Right renal pelvis (tissue), 4 donors: ENCODE data around the gene B3GNT7. TPM values are rescaled to one million over a fixed set of nuclear protein-coding genes. Genes with fewer than 3 reads are reported as not detected.
"Not testable (repeated sequence)": the region's sequence is repeated elsewhere in the genome, so short reads cannot be mapped to it uniquely, and the experiment has no call there.

Experiments used
- DNase-seq, 4 donors: peaks; one replicate each; pipeline ENCODE4 v3.0.0-alpha.2; 2013; ENCODE audit warnings: low read depth in 4 of 4, low spot score in 3 of 4, missing footprints in 1 of 4
- polyA plus RNA-seq, 4 donors: library from polyadenylated mRNA; unstranded; fragments of 120-200 nt; gene quantifications; one replicate each; pipeline ENCODE4 v1.2.1, GENCODE V29; 2013; ENCODE audit not compliant: insufficient read length in 4 of 4

Gene B3GNT7
- polyA plus RNA-seq, 4 donors: 3.2 to 4.0 (median 3.5) TPM

DNA sequence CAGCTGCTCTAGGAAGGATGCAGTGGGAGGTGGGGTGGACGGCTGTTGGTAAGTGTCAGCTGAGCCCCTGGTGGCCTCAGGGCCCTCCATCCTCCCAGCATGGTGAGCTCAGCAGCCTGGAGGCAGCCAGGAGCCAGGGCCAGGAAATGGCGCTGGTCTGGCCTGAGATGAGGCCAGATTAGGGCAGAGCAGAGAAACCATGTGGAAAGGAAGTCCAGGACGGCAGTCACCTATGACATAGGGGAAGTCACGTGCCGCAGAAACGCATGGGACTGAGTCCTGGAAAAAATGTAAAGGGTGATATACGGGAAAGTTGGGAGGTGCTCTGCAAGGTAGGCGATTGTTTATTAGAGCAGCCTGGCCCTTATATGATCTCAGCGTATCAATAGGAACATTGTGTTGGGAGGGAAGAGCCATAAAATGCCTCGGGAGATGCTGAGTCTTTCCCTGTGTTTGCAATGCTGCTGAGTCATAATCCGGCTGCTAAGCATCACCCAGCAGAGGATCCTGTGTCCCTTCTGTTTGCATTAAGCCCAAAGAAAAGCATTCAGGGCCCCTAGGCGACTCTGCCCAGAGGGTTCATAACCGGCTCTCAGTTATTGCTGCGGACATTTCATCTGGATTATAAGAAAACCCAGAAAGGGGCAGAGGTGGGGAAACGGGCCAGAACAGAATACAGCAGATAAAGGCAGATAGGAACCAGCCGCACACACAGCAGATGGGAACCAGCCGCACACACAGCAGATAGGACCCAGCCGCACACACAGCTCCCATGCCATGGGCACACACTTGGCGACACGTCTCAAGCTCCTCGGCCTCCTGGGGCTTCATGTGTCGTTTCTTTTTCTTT is 30.3 kb upstream of the B3GNT7 start:
- no peak for DNase-seq

GRCh38 chr2:231367178-231367577 is 28.3 kb upstream of the B3GNT7 start:
- DNase-seq: no peak

- no peak for DNase-seq
Observed at GRCh38 chr2:231369580-231370428, 25.7 kb upstream of the B3GNT7 start.

DNA sequence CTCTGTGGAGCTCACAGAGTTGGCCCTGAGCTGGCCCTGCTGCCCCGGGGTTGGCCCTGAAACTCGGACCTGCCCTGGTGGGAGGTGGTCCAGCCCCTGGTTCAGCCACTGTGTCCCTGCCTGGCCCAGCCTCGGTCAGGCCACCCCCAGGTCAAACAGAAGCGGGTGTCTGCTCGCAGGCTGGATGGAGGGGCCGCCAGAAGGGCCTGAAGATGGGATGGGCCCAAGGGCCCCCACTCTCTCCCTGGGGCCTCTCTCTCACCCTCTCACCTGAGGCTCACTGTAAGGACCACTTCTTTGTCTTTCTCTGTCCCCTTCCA is 25.1 kb upstream of the B3GNT7 start:
- DNase-seq: no peak

DNA sequence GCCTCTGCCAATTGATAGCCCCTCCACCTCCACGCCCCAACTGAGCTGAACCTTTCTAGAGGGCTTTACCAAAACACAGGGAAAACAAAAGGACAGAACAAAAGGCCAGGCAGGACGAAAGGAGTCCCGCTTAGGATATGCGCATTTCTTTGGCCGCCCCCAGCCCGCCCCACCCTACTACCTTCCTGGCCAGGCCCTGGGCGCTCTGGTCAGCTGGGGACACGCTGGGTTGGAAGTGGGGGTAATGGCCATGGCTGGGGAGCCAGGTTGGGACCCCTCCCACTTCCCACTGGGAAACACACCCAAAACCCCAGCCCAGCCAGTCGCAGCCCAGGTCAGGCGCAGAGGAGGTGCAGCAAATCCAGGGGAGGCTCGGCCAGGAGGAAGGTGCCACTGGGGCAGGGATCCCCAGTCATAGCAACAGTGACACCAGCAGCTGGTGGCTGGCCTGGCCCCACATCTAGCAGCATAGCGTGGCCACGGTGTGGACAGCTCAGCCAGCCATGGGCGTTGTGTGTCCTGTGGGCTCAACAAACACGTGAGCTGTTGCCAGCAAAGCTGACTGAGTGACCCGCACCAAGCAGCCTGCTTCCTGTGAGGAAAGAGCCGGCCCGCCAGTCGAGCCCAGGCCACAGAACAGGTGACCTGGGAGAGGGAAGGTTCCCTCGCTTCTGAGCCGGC is 24.6 kb upstream of the B3GNT7 start:
- DNase-seq: no peak

- no peak for DNase-seq
Observed at GRCh38 chr2:231371430-231372054, 24.0 kb upstream of the B3GNT7 start.

GRCh38 chr2:231372326-231372725 is 23.2 kb upstream of the B3GNT7 start:
- no peak for DNase-seq

DNA sequence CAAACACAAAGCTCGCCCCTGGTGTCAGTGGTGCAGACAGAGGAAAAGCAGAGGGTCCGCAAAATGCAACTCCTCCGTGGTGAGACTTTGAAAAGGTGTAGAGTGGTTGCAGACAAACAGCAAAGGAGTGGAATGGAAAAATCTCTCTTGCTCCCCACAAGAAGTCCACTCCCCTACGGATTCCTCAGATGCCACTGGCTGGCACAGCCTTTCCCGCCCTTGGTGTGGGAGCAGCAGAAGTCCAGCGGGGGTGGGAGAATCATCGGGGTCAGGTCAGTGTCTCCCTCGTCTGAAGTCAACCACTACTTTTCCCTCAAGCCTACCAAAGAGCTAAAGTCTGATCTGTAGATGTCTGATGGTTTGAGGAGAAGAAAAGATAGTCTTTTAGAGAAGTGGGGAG is 22.3 kb upstream of the B3GNT7 start:
- DNase-seq: no peak

- DNase-seq: no peak
Observed at GRCh38 chr2:231373786-231374349, 21.6 kb upstream of the B3GNT7 start.

DNA sequence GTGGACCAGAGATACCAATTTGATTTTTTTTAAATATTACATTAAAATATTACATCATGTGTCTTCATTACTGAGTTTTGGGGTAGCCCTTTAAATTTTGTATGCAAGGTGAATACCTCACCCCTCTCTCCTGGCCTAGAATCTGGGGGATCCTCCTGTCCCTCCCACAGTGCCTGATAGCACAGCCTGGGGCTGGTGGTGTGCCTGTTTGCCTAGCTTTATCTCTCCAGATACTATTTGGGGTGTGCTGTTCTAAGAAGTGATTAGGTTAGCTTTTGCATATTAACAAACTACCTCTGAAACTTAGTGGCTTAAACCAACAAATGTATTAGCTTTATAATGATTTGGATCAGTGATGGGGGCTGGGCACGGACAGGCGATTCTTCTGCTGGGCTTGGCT is 20.7 kb upstream of the B3GNT7 start:
- no peak for DNase-seq

DNA sequence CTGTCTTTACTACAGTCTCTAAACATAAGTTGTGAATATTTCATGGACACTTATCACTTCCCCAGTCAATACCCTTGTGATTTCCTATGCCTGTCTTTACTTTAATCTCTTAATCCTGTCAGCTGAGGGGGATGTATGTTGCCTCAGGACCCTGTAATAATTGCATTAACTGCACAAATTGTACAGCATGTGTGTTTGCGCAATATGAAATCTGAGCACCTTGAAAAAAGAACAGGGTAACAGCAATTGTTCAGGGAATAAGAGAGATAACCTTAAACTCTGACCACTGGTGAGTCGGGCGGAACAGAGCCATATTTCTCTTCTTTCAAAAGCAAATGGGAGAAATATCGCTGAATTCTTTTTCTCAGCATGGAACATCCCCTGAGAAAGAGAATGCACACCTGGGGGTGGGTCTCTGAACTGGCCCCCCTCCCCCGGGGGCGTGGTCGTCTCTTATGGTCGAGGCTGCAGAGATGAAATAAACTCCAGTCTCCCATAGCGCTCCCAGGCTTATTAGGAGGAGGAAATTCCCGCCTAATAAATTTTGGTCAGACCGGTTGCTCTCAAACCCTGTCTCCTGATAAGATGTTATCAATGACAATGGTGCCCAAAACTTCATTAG is 19.4 kb upstream of the B3GNT7 start:
- not testable (repeated sequence) for DNase-seq

DNA sequence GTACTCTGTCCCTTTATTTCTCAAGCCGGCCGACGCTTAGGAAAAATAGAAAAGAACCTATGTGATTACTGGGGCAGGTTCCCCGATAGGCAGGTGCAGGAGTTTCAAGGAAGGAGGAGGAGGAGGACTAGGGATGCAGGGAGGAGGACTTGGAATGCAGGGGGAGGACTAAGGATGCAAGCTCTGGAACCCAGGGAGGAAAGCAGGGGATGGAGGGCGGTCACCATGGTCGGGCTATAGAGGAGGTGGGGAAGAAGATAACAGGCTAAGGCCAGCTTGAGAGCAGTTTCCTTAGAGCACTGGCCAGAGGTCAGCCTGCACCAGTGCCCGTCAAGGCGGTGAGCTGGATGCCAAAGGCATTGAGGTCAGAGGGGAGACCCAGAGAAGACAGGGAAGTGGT is 18.7 kb upstream of the B3GNT7 start:
- DNase-seq: no peak

DNA sequence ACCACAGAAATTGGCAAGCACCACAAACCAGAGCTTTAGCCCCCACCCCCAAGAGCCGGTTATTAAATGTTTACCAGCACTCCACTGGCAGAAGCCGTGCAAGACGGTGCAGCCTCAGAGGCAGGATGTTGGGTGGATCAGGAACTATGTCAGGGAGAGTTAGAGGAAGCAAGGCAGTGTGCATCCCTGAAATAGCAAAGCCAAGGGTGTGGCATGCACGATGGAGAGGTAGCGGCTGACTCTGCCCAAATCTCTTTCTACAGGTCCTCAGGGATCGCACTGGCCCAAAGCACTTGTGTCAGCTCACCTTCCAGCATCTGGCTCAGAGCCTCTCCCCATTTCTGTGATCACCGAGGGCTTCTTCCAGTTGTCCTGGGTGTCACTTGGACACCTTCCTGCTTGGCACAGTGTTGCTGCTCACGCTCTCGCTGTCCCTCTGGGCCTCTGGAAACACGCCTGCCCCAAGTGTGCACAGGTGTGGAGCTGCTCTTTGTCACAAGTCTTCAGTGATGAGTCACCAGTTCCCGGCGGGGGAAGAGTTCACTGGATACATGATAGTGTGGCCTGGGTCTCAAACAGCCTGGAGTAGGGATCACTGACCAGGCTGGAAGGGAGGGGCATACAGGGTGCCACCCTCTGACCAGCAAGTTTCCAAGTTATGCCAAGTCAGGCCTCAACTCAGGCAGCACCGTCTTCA is 17.3 kb upstream of the B3GNT7 start:
- DNase-seq: no peak

DNA sequence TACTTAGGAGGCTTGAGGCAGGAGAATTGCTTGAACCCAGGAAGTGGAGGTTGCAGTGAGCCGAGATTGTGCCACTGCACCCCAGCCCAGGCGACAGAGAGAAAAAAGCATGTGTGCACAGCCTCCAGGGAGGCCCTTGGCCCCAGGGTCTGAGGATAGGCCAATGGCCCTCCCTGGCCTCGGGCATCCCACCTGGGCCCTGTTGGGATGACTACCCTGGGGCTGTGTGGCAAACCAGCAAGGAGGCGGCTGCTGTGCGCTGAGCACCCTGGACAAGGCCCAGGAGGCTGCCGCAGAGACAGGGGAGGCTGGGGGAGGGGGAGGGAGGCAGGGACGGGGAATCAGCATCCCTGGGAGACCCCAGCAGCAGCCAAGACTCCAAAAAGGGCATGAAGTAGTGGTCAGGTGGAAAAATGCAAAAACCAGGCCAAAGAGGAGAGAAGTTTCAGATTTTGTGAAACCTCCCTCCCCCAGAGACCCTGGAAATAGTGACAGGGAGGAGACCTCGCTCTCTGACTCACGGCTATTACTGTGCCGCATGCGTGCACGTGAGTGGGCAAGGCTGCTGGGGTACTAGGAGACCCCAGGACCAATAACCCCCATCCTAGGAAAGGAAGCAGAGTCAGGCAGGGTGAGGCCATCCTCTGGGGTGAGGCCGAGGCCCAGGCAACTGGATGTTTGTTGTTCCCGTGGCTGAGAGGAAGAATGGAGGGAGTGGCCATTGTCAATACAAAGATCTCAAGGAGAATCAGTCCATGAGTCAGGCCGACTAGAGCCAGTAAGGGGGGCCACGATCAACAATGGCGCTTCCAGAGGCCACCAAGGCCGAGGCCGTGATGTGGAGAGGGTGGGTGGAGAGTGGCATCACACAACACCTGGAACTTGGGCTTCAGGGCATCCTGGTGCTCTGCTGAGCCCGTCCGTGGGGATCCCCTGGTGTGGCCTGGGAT is 16.0 kb upstream of the B3GNT7 start:
- no peak for DNase-seq

- no peak for DNase-seq
Observed at GRCh38 chr2:231380307-231380706, 15.2 kb upstream of the B3GNT7 start.

GRCh38 chr2:231380991-231381847 is 14.3 kb upstream of the B3GNT7 start:
- DNase-seq: no peak

GRCh38 chr2:231382116-231382515 is 13.4 kb upstream of the B3GNT7 start:
- no peak for DNase-seq
